Pericardium fibroblast (primary cell): Measurements from ENCODE around the gene PAM. TPM values are rescaled to one million over a fixed set of nuclear protein-coding genes. Genes with fewer than 3 reads are reported as not detected.

ENCODE experiments used
- total RNA-seq: library from RNA; depleted of rRNA; stranded (reverse); fragments of >200 nt; gene quantifications from 2 replicates; pipeline ENCODE4 v1.2.3, GENCODE V29; 2015

The PAM gene
- 125 and 161 TPM in 2 replicates for total RNA-seq

GRCh38 chr5:102754767-102755431 lies at the start of gene PAM:
Gene PAM, plus strand, starts transcription at chr5:102755305. Its CDS starts 110,891 bp downstream, at chr5:102866196.

